Measurements from ENCODE around the gene GFOD1.
"Not testable (repeated sequence)": the region's sequence is repeated elsewhere in the genome, so short reads cannot be mapped to it uniquely, and the experiment has no call there.

Gene GFOD1

DNA sequence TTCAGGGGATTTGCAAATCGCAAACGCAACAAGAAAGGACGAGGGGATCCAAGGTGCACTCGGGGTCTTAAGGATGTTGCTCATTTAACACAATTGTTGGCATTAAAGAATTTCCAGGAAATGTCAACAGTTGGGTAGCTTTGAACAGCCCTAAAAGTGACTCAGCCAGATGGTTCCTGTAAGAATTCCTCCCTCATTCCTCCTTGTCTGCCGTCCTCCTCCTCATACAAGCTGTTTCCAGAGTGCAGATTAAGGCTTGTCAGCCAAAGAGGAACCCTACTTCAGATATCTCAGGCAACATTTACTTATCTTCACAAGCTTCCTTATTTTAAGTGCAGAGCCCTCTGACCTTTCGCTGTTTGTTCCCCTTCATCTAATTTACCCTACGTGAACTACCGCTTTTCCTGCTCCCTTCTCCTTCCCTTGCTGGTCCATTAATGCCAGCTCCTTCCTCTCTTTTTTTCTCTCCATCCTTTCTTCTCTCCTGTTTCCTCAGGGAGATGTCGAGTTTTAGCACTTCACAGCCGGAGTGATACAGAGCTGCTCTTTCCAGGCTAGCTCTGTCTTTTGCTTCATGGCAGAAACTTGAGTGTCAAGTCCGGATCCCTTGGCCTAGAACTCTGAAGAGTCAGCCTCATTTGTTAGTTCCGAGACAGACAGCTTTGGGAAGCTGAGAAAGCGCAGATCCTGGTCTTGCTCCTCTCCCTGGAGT lies 132.9 kb downstream of the GFOD1 start:
- no peak for DNase-seq (ENCODE audit: low spot score)

DNA sequence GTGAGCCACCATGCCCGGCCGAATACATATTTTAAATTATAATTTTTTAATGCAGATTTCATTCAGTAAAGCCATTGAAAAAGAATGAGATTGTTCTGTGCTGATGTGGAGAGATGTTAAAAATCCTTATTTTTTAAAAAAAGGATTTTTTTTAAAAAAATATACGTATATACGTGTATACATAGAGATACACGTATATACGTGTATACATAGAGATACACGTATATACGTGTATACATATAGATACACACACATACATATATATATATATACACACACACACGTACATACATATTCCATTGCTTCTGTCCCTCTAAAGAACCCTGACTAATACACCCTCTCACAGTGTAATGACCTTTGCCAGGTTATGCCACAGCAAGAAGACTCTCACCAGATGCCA lies 135.2 kb downstream of the GFOD1 start:
- DNase-seq (ENCODE audit: low spot score), result no peak

DNA sequence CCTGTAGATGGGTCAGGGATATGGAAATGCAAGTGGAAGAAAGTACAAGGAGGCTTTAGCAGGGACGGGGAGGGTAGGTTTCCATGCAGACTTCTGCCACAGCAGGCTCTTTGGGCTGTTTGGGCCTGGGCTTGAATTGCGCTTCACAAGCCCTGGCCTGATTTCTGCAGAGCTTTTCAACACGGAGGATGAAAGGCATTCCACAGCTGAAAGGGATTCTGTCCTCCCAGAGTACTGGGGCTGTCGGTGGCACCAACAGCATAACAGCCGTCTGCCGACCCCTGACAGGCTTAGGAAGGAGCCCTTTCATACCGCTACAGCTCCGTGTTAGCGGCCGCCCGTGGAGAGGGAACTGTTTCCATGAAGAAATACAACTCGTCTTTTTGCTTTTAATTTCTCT lies 136.1 kb downstream of the GFOD1 start:
- DNase-seq (ENCODE audit: low spot score), result no peak

DNA sequence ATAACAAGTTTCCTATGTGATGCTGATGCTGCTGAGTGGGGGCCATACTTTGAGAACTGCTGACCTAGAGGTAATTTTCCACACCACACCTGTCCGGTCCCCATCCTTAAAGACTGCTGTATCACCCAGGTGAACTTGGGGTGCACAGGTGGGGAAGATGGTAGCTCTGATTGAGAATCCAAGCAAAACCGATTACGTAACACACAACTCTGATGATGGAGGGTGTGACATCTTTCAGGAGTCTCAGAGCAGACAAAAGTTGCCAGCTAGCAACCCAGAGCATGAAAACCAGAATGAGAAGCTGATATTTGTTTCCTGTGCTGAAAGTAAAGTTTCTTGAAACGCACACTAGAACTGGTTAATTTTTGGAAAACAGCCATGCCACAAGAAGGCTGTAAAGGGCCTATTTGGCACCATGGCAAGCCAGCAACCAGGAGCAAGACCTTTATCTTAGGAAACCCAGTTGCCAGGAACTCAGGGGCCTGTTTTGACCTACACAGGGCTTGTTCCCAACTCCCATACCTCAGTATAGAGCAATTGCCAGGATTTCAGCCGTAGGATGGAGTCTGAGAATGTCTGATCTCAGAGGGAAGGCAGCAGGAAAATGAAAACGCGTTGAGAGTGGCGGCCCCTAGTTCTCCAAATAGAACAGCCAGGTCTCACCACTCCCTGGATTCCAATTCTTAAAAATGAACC lies 137.4 kb downstream of the GFOD1 start:
- no peak for DNase-seq (ENCODE audit: low spot score)

DNA sequence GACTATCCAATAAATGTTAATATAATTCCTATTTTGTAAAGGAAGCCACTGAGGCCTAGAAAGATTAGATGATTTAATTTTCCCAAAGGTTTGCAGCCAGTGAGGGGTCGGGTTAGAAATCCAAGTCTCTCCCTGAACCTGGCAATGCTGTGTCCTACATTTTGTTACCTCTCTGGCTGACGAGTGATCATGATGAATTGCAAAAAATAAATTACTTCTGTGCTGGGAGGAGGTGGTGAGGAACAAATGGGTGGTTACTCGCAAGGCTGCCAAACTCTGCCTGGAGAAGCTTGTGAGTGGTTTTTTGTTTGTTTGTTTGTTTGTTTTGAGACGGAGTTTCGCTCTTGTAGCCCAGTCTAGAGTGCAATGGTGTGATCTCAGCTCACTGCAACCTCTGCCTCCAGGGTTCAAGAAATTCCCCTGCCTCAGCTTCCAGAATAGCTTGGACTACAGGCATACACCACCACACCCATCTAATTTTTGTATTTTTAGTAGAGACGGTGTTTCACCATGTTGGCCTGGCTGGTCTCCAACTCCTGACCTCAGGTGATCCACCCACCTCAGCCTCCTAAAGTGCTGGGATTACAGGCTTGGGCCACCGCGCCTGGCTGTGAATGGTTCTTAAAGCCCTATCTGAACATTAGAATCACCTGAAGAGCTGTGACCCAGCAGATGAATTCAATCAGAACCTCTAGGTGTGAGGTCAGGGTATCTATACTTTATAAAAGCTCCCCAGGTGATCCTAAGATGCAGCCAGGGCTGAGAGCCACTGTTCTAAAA lies 138.9 kb downstream of the GFOD1 start:
- no peak for DNase-seq (ENCODE audit: low spot score)

DNA sequence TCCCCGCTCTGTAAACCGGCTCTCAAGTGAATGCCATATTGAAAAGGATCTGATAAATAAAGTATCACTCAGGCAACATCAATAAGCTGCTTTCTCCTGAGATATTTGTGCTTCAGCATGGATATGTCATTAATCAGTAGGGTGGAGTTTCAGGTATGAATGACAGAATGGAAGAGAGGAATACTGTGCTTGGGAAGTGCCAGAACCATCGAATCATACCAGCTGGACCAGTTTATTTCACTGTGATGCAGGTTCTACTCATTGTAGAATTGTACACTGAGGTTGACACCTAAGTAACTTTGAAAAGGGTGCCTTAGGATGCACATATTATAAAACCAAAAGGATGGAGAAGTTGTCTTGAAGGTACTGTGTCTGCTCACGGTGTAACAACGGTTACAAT lies 141.2 kb downstream of the GFOD1 start:
- DNase-seq (ENCODE audit: low spot score), result no peak

DNA sequence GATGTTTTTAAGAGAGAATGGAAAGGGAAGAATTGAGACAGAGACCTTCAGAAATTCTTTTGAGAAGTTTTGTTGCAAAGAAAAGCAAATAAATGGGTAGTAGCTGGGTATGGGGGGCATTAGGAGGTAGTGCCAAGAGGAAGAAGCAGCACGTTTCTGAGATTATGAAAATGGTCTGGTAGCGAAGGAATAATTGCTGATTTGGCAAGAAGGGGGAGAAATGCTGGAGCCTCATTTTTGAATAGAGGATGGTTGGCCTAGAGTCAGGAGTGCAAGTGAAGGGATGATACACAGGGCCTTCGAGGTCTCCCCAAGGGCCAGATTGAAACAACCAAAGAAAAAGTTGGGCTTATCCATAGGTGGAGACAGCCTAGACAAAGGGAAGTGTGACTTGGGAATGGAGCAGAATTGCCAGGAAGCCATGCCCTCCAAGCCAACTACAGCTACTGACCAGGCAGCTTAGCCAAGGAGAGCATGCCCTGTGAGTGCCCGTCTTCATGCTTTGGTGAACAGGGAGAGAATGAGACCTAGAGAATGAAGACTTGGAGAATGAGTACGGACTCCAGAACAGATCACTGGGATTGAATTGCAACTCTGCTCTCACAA lies 144.9 kb downstream of the GFOD1 start:
- no peak for DNase-seq (ENCODE audit: low spot score)

DNA sequence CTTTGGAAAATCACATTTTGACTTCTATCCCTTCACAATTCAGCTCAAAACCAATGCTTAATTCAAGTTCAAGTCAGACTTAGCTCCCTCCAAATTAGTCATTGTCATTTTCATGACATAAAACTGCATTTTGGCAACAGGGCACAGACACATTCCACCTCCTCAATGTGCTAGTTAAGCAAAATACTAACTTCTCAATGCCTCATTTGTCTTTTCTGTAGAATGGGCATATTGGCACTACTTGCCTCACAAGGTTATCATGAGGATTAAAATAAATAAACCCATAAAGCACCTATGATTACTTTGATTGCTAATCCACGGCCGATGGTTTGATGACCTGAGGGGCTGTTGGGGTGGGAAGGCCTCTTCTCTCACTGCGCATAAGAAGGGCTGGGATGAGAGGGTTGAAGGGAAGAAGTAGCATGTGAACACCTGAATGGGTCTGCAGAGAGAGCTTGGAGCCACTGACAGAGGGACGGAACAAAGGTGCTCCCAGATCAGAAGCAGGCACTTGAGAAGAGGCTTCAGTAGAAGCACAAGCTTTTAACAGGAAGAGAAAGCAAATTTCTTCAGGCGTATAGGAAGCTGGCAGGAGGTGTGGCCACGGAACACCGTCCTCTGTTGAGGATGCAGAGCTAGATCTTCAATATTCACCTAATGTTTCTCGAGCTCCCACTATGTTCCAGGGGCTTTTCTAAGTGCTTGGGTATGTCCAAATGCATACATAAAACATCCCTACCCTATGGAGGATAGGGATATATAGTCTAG lies 147.4 kb downstream of the GFOD1 start:
- DNase-seq (ENCODE audit: low spot score), result no peak

DNA sequence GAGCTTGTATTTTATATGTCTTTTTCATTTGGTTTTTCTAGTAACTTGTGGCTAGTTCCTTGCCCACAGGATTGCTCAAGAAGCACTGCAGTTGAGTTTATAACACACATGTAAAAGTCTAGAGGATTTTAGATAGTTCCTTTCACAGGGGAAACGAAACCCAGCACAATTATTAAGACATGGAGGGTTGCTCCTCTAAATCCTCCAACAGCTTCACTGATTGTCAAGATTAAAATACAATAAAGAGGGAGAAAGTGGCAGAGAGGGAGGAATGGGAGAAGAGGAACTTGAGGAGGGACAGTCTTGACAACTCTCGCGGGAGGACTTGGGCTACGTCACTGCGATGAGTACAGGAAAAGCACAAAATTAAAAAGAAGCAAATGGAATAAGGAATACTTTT lies 149.4 kb downstream of the GFOD1 start:
- no peak for DNase-seq (ENCODE audit: low spot score)

DNA sequence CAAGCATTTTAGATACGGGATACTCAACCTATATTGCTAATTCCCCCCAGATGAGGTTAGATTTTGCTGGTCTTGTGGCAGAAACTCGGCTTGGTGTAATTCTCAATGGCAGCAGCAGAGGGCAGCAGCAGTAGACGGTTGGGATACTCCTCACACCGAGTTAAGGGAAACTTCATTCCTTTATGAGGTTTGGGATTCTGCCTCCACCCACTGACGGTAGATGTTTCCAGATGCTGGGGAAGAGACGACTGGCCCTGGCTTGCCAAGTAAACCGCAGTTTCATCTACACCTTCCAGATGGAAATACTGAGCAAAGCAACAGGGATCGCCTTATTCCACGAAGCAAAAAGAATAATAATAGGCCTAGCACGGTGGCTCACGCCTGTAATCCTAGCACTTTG lies 150.8 kb downstream of the GFOD1 start:
- DNase-seq (ENCODE audit: low spot score), result peak; percentile 62

DNA sequence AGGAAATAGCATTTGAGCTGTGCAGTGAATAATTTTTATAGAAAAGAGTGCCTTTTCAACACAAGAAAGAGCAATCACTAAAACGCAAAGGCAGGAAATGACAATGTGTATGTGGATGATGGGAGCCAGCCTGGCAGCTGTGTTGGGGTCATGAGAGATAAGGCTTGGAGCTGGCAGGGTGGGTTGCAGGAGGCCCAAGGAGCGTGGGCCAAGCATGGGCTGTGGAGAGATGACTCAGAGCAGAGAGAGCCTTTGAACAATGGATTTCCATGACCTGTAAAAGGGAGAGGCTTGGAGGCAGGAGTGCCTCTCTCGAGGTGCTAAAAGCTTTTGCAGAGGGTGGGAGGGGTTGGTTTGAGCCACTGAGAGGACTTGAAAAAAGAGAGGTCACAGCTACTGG lies 152.4 kb downstream of the GFOD1 start:
- DNase-seq (ENCODE audit: low spot score), result no peak

DNA sequence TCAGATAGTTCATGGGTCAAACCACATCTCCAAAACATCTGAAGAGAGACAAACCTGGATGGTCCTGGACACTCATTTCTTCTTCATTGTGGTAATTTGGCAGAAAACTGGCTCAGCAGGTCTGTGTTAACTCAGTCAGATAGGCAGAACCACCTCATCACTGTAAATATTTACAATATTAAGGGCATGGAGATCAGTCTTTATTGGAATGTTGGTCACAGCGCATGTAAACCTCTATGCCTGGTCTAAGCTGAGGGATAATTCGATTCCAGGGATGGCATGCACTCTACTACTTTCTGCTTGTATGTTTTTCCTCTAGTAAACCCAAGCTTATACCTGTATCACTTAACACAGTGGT lies 155.1 kb downstream of the GFOD1 start:
- no peak for DNase-seq (ENCODE audit: low spot score)

DNA sequence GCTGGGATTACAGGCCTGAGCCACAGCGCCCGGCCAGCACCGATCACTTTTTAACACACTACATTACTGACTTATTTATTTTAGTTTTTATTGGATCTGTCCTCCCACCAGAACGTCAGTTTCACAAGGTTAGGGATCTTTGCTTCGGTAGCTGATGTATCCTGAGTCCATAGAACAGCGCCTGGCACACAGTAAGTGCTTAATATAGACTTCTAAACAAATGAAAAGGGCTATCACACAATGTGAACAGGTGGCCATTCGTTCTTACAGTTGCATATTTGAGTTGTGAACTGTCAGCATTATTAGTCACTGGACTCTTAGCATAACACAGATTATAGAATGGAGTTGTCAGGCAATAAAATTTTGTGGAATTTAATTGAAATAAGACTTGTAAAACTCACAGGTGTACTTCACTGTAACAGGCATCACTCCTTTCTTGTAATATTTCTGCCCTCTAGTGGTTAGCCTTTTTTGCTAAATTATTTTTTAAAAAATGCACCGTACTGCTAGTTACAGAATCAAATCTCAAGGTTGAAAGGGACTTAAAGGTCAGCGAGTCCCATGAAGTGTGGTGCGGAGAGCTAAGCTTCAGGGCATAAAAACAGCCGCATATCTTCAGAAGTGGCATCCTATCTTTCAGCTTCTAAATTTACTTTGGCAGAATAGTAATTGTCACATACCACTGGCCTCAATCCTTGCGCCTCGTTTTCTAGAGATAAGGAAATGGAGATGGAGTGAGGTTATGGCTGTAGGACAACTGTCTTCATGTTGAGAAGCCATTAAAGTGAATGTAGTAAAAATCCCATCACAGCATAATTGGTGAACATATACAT lies 155.7 kb downstream of the GFOD1 start:
- peak; percentile 21 for DNase-seq (ENCODE audit: low spot score)

DNA sequence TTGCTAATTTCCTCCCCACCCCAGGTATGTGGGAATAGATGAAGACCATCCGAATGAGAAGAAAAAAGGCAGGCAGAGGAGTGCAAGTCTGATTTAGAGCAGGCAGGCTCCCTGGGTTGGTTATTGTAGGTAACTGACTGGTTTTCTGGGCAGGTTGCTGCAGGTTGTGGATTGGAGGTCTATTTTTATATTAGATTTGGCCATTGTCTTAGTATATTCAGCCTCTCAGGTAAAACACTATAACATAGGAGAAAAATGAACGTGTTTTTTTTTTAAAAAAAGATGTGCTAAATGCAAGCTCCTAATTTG lies 158.6 kb downstream of the GFOD1 start:
- DNase-seq (ENCODE audit: low spot score), result no peak

DNA sequence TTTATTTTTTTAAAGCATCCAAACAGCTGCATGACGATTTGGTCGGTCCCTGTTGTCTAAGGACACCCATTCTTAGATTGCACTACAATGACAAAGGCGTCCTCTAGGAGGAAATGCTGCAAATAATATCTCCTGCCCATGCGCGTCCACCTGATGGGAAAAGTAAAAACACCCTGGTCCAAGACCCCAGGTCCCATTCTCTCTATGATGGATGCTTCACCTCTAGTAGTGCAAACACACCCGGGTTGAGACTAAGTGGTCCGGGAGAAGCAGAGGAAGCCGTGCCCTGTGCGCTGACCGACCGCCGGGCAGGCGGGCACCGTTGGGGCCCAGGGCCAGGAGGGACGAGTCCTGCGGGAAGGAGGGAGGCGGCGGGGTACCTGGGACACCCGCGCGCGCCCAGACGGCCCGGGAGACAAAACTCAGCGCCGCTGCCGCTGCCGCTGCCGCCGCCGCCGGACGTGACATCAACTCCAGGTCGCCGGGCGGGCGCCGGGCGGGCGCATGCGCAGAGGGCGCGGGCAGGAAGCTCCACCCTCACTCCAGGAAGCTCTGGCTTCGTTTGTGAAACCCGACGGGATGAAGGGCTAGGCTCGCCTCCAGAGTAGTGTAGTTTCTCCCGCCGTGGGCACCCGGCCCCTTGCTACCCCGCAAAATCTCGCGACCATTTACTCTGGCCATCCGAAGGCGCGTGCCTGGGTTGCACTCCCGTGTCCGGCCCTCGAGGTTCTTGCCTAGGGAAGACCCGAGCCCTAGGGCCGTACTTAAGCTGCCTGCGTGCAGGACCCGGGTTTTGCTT lies 159.1 kb downstream of the GFOD1 start, which contains the start of gene TBC1D7:
TBC1D7 (minus strand) TSS at position 462 of the 799 bp plus-strand sequence. CDS start 1,639 bp downstream, outside the sequence.
- DNase-seq (ENCODE audit: low spot score), result peak; percentile 93

DNA sequence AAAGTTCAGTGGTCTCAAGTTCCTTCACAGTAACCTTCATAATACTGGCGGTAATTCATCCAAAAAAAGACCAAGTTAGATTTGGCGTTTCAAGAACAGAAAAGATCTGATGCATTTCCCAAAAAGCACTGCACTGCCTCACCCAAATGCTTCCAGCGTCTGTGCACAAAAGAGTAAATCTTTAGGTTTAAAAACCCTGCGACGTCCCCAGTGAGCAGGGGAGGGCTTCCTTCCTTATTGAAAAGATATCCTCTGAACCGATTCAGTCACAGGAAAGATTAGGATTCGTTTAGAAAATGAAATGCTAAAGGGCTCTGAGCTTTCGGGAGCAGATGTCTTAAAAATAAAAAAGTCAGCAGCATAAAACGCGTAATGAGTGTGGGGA lies 159.7 kb downstream of the GFOD1 start:
- DNase-seq (ENCODE audit: low spot score), result no peak

DNA sequence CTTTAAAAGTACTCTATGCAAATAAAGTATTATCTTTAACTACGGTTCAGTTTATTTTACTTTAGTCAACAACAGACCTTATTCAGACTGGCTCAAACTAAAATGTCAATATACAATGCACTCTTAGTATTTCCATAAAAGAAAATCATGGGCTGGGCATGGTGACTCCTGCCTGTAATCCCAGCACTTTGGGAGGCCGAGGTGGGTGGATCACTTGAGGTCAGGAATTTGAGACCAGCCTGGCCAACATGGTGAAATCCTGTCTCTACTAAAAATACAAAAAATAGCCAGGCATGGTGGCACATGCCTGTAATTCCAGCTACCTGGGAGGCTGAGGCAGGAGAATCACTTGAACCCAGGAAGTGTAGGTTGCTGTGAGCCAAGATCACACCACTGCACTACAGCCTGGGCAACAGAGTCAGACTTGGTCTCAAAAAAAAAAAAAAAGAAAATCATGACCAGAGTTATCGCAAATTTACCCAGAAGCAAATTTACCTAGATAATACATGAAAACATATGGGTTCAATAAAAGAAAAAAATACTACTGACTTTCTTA lies 161.3 kb downstream of the GFOD1 start:
- not testable (repeated sequence) for DNase-seq (ENCODE audit: low spot score)

DNA sequence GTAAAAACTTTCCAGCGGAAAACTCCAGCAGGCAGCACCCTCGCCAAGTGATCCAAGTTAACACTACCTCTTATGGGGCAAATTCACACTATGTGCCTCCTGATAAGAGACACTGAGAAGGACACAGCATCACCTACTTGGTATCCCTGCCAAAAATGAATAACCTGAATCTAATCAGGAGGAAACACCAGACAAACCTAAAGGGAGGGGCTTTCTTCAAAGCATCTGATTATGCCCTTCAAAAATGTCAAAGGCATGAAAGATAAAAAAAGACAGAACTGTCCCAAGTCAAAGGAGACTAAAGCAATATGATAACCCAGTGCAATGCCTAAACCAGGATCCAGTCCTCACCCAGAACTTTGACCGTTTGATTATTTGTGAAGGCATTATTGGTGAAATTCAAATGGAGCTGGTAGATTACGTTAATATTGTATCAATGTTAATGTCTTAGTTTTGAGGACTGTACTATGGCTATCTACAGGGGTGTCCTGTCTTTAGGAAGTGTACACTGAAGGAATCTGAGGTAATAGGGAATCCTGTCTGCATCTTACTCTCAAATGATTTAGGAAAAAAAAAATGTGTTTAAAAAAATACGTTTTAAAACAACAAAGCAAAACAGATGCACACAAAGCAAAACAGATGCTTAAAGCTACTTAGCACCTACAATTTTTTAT lies 167.4 kb downstream of the GFOD1 start:
- DNase-seq (ENCODE audit: low spot score), result no peak

DNA sequence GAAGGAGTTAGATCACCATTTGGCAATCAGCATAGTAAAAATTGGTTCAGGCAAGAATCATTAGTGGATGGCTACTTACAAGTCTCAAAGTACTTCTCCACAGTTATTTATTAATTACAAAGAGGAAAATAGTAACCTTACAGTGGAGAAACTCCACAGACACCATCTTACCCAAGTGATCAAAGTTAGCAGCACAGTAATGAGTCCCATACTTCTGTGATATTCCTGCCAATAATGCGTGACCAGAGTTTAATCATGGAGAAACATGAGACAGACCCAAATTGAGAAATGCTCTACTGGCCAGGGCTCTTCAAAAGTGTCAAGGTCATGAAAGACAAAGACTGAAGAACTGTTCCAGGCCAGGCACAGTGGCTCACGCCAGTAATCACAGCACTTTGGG lies 168.6 kb downstream of the GFOD1 start:
- no peak for DNase-seq (ENCODE audit: low spot score)

Measured in CD4-positive, alpha-beta T cell treated with Interleukin-6 at 100 ng/mL for 8 hours (primary cell).